Measurements from ENCODE around the gene GABBR2. TPM values are rescaled to one million over a fixed set of nuclear protein-coding genes. Genes with fewer than 3 reads are reported as not detected.

Gene GABBR2
- total RNA-seq: not detected in 2 replicates

DNA sequence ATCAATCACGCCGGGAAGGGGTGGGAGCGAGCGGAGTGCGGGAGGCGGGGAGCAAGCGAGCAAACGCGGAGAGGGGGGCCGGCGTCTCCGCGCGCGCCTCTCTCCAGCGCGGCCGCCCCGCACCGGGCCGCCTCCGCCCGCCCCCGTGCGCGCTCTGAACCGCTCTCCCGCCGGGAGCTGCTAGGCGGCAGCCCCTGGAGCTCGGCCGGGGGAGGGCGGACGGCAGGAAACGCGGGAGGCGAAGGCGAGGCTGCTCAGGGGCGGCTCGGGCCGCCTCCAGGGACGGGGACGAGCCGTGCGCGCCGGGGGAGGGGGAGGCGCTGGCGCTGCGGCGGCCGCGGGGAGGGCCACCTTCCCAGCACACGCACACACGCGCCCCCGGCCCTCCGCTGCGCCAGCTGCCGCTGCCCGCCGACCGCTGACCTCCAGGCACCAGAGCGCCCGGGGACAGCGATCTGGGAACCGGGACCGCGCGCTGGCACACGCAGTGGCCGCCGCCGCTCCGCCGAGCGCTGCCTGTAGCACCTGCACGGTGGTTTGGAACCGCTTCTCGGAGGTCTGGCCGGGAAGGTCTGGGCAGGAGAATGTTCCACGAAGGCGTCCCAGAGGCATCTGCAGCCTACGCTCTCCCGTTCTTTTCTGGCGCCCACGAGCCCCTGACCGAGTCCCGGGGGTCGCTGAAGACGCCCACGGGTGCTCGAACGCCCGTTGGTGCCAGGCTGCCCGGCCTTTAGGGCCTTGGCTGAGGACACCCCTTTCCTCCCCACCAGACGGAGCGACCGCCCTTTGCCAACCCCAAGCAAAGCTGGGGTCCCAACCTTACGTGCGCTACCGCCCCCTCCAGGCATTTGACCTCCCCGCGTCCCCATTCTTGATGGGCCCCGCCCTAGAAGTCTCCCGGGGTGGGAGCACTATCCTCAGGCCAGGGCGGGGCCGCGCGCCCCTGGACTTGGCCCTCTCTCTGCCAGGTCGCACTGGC, at the start of gene GABBR2:
TSS of gene GABBR2 (minus strand) at position 3 of the 979 bp plus-strand sequence. CDS start 198 bp downstream, outside the sequence.
- H3K36me3 Mint-ChIP-seq (ENCODE audit: low read depth): no peaks in the 10 kb centered on the region
- no peak for DNase-seq (ENCODE audit: low spot score)

DNA sequence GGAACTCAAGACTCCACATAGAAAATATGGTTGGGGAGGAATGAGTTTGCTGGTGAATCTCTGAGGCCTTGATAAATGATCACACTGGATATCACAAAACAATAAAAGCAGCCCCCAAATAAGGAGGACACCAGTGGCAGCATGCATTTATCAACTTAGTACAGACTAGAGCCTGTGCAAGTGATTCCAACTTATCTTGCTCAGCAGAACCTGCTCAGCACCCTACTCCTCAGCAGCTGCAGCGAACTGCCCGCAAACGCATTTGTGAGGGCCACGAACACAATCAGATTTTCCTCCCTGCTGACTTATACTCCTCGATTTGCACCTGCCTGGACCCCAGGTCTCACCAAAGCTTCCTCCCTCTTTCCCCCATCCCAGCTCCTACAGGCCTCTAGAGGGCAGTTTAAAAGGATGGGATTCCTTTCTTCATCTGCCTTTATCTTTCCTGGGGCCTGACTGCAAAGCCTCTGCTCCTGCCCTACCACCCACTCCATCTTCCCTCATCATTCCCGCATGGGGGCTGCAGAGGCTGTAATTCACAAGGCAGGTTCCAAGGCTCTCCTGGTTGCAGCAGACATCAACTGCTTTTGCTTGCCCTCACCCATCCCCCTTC, 46.4 kb upstream of the GABBR2 start:
- peaks cover 11% of the 10 kb centered on the region for H3K9me3 Mint-ChIP-seq
- H3K27me3 Mint-ChIP-seq (ENCODE audit: low read depth): no peaks in the 10 kb centered on the region

More for the DNA sequence above, at the start of gene GABBR2:
- Mint-ChIP-seq H3K9me3 (no peaks in the 10 kb centered on the region), H3K27me3 (ENCODE audit: low read depth) (peaks cover 53% of the 10 kb centered on the region), H3K27ac (no peak within 1 kb of the TSS), H3K4me3 (ENCODE audit: low read depth) (no peak within 1 kb of the TSS), H3K4me1 (ENCODE audit: low read depth) (no peaks in the 10 kb centered on the region)
- intact Hi-C loops (cut with micrococcal nuclease): loop anchor here (10.0 kb wide), 1 partner anchor 236 kb away; the partner anchor contains the start of gene COL15A1

DNA sequence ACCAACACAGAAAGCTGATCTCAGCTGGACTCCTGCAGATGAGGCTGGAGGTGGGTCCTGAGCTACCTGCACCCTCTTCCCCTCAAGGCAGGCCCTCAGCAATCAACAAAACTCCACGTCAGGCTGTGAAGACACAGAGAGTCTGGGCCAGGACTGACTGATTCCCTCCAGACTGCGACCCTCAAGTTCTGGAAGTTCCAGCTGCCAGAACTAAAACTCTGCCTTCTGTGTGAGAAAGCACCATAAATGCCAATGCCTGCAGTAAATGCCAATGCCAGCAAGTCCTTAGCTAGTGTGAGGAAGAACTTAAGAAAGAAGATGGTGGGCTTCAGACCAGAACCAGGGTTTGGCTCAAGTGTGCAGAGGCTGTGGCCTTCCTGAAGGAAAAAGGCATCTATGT, 42.5 kb upstream of the GABBR2 start:
- Mint-ChIP-seq H3K36me3 (ENCODE audit: low read depth) (peaks cover 3% of the 10 kb centered on the region), H3K4me3 (ENCODE audit: low read depth) (no peak overlapping the region), H3K4me1 (ENCODE audit: low read depth) (no peaks in the 10 kb centered on the region), H3K9me3 (no peaks in the 10 kb centered on the region), H3K27ac (no peak overlapping the region), H3K27me3 (ENCODE audit: low read depth) (no peaks in the 10 kb centered on the region)
- DNase-seq (ENCODE audit: low spot score): no peak
- intact Hi-C loops (cut with micrococcal nuclease): no loop called here

More for the DNA sequence above, 46.4 kb upstream of the GABBR2 start:
- DNase-seq (ENCODE audit: low spot score): no peak
- no peak overlapping the region for H3K4me3 Mint-ChIP-seq (ENCODE audit: low read depth)
- H3K36me3 Mint-ChIP-seq (ENCODE audit: low read depth): no peaks in the 10 kb centered on the region
- H3K4me1 Mint-ChIP-seq (ENCODE audit: low read depth): no peaks in the 10 kb centered on the region
- intact Hi-C loops (cut with micrococcal nuclease): no loop called here
- no peak overlapping the region for H3K27ac Mint-ChIP-seq

DNA sequence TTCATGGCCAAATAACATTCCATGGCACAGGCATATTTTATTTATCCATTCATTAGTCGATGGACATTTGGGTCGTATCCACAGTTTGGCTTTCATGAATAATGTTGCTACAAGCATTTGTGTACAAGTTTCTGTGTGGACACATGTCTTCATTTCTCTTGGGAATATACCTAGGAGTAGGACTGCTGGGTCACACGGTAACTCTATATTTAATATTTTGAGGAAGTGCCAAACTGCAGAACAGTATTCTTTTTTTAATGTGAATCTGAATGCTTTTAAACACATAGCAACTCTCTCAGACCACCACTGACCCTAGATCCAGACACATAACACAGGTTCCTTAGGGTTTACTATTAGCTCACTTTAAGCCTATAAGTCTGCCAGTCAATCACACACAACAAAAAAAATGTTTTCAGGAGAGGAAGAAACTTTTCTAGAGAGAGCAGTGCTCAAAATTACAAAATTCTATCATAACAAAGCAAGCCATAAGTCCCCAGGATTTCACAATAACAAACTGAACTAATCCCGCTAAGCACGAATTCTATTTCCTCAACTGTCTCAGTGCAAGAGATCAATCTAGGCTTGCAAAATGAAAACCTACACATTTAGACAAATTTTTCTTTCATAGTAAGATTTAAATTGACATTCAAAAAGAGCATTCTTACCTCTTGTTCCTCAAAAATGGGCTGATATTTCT, 41.8 kb upstream of the GABBR2 start:
- Mint-ChIP-seq H3K36me3 (ENCODE audit: low read depth) (peaks cover 3% of the 10 kb centered on the region), H3K27ac (no peak overlapping the region), H3K9me3 (no peaks in the 10 kb centered on the region), H3K4me1 (ENCODE audit: low read depth) (no peaks in the 10 kb centered on the region), H3K27me3 (ENCODE audit: low read depth) (no peaks in the 10 kb centered on the region), H3K4me3 (ENCODE audit: low read depth) (no peak overlapping the region)
- intact Hi-C loops (cut with micrococcal nuclease): no loop called here
- DNase-seq (ENCODE audit: low spot score): no peak

DNA sequence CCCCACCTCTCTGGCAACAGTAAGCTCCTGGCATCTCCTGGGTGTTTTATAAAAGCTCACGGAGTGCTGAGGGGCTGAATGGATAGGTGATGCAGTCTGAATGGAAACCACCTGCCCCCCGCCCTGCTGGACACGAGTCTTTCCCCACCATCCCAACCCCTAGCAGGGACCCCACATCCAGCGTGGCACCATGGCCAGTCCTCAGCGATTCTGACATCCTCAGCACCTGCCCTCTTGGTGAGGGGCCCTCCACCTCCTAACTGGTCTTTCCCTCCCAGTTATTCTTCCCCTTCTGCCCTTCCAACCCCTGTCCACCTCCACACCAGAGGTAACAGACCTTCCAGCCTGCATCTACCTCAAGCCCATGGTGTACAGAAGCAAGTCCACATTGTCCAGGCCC, 38.7 kb upstream of the GABBR2 start:
- Mint-ChIP-seq H3K27me3 (ENCODE audit: low read depth) (no peaks in the 10 kb centered on the region), H3K27ac (no peak overlapping the region), H3K36me3 (ENCODE audit: low read depth) (peaks cover 3% of the 10 kb centered on the region), H3K9me3 (no peaks in the 10 kb centered on the region), H3K4me1 (ENCODE audit: low read depth) (no peaks in the 10 kb centered on the region), H3K4me3 (ENCODE audit: low read depth) (no peak overlapping the region)
- DNase-seq (ENCODE audit: low spot score): no peak
- intact Hi-C loops (cut with micrococcal nuclease): no loop called here

DNA sequence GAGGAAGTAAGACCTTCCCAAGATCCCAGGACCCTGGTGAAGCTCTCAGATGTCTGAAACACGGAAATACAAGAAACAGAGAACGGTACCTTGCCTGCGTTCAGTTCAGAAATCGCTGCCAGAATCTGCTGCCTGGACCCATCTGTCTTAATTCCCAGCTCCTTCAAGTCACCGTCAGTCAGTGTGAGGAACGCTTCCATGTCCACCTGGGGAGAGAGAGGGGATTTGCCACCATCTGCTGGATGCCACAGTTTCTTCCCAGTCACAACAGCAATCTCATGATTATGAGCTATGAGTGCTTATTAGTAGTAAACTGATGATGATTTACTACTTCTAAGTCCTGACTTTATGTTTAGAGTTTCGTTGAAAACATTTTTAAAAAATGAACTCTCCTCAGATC, 36.7 kb upstream of the GABBR2 start:
- Mint-ChIP-seq H3K27me3 (ENCODE audit: low read depth) (no peaks in the 10 kb centered on the region), H3K36me3 (ENCODE audit: low read depth) (peaks cover 3% of the 10 kb centered on the region), H3K4me3 (ENCODE audit: low read depth) (no peak overlapping the region), H3K9me3 (no peaks in the 10 kb centered on the region), H3K4me1 (ENCODE audit: low read depth) (no peaks in the 10 kb centered on the region), H3K27ac (no peak overlapping the region)
- intact Hi-C loops (cut with micrococcal nuclease): no loop called here
- DNase-seq (ENCODE audit: low spot score): no peak

DNA sequence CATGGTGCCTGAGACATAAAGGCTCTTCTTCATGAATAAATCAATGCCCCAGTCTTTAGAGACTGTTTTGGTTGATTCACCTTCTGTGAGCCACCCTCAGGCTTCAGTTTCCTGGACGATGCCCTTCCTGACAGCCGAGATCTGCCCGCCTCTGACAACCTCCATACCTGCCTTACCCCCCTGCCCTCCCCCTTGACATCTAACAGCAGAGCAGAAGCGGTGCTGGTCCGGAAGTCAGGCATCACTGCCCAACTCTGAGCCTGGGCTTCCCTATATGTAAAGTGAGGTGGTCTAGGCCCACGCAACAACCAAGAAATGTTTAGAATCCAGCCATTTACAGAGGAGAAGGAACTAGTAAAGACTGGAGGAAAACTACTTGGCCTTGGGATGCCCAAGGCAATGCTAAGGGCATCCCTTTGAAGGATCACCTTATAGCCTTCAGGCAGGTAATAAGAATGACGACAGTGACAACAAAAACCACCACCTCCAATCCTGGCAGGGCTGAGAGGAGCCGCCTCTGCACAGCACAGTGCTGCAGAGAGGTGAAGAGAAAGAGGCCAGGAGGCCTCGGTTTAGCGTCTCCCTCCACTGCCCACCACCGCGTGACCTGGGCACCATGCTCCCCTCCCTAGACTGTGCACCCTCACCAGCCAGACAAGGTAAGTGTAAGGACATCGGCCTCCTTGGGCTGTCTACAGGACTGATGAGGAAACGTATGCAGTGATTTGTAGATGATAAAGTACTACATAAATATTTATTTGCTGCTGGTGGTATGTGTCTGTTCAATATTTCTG, 35.3 kb upstream of the GABBR2 start:
- intact Hi-C loops (cut with micrococcal nuclease): no loop called here
- Mint-ChIP-seq H3K27me3 (ENCODE audit: low read depth) (no peaks in the 10 kb centered on the region), H3K4me3 (ENCODE audit: low read depth) (no peak overlapping the region), H3K36me3 (ENCODE audit: low read depth) (no peaks in the 10 kb centered on the region), H3K27ac (no peak overlapping the region), H3K4me1 (ENCODE audit: low read depth) (no peaks in the 10 kb centered on the region), H3K9me3 (no peaks in the 10 kb centered on the region)
- no peak for DNase-seq (ENCODE audit: low spot score)

DNA sequence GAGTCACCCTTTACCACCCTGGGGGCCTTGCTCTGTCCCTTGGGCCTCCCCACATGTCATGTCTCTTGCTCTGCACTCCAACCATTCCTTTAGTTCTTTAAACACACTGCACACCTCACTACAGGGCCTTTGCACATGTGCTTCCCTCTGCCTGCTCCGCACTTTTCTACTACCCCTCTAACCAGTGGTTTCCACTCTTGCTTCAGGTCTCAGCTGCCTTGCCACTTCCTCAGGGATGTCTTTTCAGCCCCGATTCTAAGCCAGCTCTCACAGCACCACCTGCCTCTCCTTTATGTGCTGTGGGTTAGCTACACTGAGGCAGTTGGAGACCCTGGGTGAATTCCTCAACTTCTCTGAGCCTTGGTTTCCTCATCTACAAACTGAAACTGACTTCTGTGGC, 34.6 kb upstream of the GABBR2 start:
- peaks cover 5% of the 10 kb centered on the region for H3K9me3 Mint-ChIP-seq

DNA sequence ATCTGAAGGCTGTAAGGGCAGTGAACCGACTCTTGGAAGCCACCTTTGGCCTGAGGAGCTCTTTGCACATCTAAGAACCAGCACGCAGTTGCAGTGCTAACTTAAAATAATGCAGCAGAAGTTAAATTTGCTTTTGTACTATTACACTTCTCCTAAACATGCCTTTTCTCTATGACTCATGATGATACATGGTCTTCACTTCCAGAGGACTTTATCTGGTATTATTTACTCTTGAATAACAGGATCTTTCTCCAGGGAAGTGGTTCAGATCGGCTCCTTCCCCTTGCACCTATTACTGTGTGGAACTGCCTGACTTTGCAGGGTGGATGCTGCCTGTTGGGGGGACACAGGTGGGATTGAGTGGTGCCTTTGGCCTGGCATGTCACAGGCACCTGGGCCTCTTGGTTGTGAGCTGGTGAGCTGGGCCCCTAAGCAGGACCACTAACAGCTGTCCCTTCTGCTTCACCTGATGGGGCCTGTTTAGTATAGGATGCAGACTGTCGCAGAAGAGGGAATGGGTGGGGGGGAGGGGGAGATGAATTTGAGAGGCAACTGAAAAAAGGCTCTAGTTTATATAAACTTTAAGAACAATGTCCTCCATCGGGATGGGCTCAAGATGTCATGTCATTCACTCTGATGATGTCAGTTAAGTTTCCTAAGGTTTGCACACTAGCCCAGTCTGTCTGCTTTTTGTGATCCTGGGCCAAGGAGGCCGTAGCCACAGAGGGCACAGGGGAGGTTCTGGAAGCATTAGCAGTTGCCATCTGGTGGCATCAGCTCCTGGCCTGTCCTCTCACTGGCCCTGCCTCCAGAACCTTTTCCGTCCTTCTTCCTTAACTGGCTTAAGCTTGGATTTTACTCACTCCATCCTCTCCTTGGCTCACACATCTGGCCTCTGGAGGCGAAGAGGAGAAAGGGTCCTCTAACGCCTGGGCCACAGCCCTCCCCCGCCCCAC, 33.9 kb upstream of the GABBR2 start:
- no peaks in the 10 kb centered on the region for H3K4me1 Mint-ChIP-seq (ENCODE audit: low read depth)
- intact Hi-C loops (cut with micrococcal nuclease): no loop called here

More for the DNA sequence above, 34.6 kb upstream of the GABBR2 start:
- Mint-ChIP-seq H3K36me3 (ENCODE audit: low read depth) (no peaks in the 10 kb centered on the region), H3K4me1 (ENCODE audit: low read depth) (no peaks in the 10 kb centered on the region), H3K4me3 (ENCODE audit: low read depth) (no peak overlapping the region), H3K27me3 (ENCODE audit: low read depth) (no peaks in the 10 kb centered on the region), H3K27ac (no peak overlapping the region)
- no peak for DNase-seq (ENCODE audit: low spot score)
- intact Hi-C loops (cut with micrococcal nuclease): no loop called here

DNA sequence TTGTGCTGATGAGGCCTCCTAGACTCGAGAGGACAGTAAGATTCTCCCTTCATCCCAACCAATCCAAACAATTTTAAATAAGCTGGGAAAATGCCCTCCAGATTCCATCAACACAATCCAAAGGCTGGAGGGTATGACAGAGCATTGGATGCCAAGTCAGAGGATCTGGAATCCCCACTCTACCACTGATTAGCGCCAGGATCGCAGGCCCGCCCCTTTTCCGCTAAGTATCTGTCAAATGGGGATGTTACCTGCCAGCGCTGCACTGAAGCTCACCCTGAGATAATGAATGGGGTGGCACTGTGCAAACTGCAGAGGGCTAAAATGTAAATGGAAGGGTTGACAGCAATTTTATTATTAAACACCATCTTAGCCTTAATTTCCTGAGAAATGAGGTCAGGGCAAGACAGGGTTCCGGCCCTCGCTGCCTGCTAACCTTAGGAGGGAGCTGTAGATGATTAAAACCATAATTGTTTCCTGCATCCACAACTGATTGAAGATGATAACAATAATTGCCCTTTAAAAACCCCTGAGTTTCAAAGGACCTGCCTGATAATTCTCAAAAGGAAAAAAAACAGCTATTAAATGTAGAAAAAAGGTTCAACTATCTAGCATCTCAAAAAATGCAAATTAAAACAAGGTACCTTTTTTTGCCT, 31.6 kb upstream of the GABBR2 start:
- H3K27ac Mint-ChIP-seq: no peak overlapping the region
- peaks cover 7% of the 10 kb centered on the region for H3K9me3 Mint-ChIP-seq
- no peaks in the 10 kb centered on the region for H3K4me1 Mint-ChIP-seq (ENCODE audit: low read depth)
- H3K36me3 Mint-ChIP-seq (ENCODE audit: low read depth): no peaks in the 10 kb centered on the region
- intact Hi-C loops (cut with micrococcal nuclease): no loop called here
- no peak overlapping the region for H3K4me3 Mint-ChIP-seq (ENCODE audit: low read depth)
- no peak for DNase-seq (ENCODE audit: low spot score)
- no peaks in the 10 kb centered on the region for H3K27me3 Mint-ChIP-seq (ENCODE audit: low read depth)

More for the DNA sequence above, 33.9 kb upstream of the GABBR2 start:
- H3K27me3 Mint-ChIP-seq (ENCODE audit: low read depth): no peaks in the 10 kb centered on the region
- H3K36me3 Mint-ChIP-seq (ENCODE audit: low read depth): no peaks in the 10 kb centered on the region
- H3K9me3 Mint-ChIP-seq: peaks cover 7% of the 10 kb centered on the region
- no peak overlapping the region for H3K4me3 Mint-ChIP-seq (ENCODE audit: low read depth)
- DNase-seq (ENCODE audit: low spot score): no peak
- no peak overlapping the region for H3K27ac Mint-ChIP-seq

DNA sequence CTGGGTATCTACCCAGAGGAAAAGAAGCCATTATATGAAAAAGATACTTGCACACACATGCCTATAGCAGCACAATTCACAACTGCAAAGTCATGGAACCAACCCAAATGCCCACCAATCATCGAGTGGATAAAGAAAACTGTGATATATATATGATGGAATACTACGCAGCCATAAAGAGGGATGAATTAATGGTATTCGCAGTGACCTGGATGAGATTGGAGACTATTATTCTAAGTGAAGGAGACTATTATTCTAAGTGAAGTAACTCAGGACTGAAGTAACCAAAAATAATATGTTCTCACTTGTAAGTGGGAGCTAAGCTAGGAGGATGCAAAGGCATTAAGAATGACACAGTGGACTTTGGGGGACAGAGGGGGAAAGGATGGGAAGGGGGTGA, 30.0 kb upstream of the GABBR2 start:
- H3K27ac Mint-ChIP-seq: no peak overlapping the region
- no peaks in the 10 kb centered on the region for H3K4me1 Mint-ChIP-seq (ENCODE audit: low read depth)
- peaks cover 7% of the 10 kb centered on the region for H3K9me3 Mint-ChIP-seq
- no peak for DNase-seq (ENCODE audit: low spot score)
- H3K4me3 Mint-ChIP-seq (ENCODE audit: low read depth): no peak overlapping the region
- no peaks in the 10 kb centered on the region for H3K27me3 Mint-ChIP-seq (ENCODE audit: low read depth)
- intact Hi-C loops (cut with micrococcal nuclease): no loop called here
- H3K36me3 Mint-ChIP-seq (ENCODE audit: low read depth): no peaks in the 10 kb centered on the region

Data from activated T-helper 2 cell treated with anti-CD3 and anti-CD28 coated beads, Interferon-gamma antibody, Interleukin-2, Interleukin-4, amounts not matched to agents 10 μg/mL and 5 μg/mL and 100 μg/mL, durations not matched to agents 14 hours and 24 hours and 36 hours (primary cell).